Sigmoid colon (tissue), 4 donors: ENCODE measurements around the gene CNOT6.

ENCODE experiments used
- CTCF ChIP-seq, 4 experiments: fragments of 450-650 bp in 3 of 4; fragments of 200-600 bp in 1 of 4; IDR thresholded peaks; one replicate each; pipeline ENCODE4 v1.5.1; 2016 to 2019; ENCODE audit warnings: antibody characterized with exemption in 4 of 4, mild to moderate bottlenecking in 3 of 4, moderate library complexity in 2 of 4
- EP300 ChIP-seq, 4 donors: sonication (generic); formaldehyde crosslinking; IDR thresholded peaks; one replicate each; pipeline ENCODE4 v1.6.1; 2017; ENCODE audit warnings: antibody characterized with exemption in 4 of 4

GRCh38 chr5:180624587-180624986 lies 130.4 kb downstream of the CNOT6 start:
- no peak for TF ChIP-seq CTCF (IDR thresholded peaks at IDR 0.05)
- TF ChIP-seq EP300 (IDR thresholded peaks at IDR 0.05): no peak
